Right lobe of liver (tissue), 4 donors: Measurements from ENCODE around the gene CPED1.

Experiments used
- POLR2A ChIP-seq: fragments of 450-650 bp; IDR thresholded peaks from one replicate; pipeline ENCODE4 v1.6.1; 2017; ENCODE audit warnings: antibody characterized with exemption, mild to moderate bottlenecking
- TF ChIP-seq, protein P1 (sequence below), 4 donors: fragments of 200-600 bp in 3 of 4; fragments of 450-650 bp in 1 of 4; IDR thresholded peaks; one replicate each; pipeline versions ENCODE4 v1.5.1 to v1.8.0; 2016 to 2022; ENCODE audit warnings: antibody characterized with exemption in 4 of 4, mild to moderate bottlenecking in 2 of 4
- donor health status: DM: no; HTN: no; CAD: no.
- donor health status: DM: no; HTN: no; CAD: no.
- donor health status: DM: no; HTN: yes; CAD: no.

DNA sequence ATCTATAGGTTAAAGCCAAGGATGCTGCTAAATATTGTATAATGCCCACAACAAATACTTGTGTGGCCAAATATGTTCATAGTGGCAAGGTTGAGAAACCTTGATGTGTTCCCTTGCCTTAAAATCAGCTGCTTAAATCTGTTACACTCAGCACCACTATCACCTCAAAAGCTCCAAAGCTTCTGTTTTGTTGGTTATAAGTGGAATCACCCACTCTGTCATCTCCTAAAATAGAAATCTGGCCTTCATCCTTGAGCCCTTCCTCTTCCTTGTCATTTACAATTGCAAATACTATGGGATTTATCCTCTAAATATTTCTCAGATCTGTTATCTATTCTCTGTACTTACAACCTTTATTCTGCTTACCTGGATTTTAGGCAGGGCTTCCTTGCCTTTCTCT lies 61.4 kb downstream of the CPED1 start:
- TF ChIP-seq, protein P1, sequence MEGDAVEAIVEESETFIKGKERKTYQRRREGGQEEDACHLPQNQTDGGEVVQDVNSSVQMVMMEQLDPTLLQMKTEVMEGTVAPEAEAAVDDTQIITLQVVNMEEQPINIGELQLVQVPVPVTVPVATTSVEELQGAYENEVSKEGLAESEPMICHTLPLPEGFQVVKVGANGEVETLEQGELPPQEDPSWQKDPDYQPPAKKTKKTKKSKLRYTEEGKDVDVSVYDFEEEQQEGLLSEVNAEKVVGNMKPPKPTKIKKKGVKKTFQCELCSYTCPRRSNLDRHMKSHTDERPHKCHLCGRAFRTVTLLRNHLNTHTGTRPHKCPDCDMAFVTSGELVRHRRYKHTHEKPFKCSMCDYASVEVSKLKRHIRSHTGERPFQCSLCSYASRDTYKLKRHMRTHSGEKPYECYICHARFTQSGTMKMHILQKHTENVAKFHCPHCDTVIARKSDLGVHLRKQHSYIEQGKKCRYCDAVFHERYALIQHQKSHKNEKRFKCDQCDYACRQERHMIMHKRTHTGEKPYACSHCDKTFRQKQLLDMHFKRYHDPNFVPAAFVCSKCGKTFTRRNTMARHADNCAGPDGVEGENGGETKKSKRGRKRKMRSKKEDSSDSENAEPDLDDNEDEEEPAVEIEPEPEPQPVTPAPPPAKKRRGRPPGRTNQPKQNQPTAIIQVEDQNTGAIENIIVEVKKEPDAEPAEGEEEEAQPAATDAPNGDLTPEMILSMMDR (IDR thresholded peaks at IDR 0.05) = no peak
- no peak for TF ChIP-seq POLR2A
